ENCODE results near the gene COQ5. TPM values are rescaled to one million over a fixed set of nuclear protein-coding genes. Genes with fewer than 3 reads are reported as not detected.
"Not testable (repeated sequence)": the region's sequence is repeated elsewhere in the genome, so short reads cannot be mapped to it uniquely, and the experiment has no call there.

COQ5 gene
- total RNA-seq, 3 donors from 2014 or later: 23.6 to 29.9 (median 26.4) TPM

DNA sequence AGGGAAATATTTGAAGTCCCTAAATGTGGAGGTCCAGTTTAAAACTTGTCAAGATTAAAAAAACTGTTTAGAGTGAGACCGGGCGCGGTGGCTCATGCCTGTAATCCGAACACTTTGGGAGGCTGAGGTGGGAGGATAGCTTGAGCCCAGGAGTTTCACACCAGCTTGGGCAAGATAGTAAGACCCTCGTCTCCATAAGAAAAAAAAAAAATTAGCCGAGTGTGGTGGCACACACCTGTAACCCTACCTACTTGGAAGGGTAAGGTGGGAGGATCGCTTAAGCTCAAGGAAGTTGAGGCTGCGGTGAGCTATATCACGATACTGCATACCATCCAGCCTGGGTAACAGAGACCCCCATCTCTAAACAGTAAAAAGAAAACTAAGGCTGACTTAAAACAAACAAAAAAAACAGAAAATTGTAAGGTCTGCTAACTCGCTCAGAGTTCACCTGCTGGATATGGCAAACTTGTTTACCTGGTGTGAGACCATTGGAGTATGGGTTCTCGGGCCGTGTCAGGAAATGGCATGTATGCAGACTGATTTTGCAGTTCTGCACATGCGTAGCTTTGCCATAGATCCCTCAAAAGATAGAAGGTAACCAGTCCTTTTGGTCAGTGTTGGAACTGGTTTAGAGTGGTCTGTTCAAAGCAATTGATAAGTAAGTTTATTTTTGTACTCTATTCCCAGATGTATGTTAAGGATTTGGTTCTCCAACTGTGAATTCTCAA lies 7.3 kb upstream of the COQ5 start:
- peaks cover 62% of the 10 kb centered on the region for H3K4me1 Mint-ChIP-seq (ENCODE audit: low read depth)
- ATAC-seq: no peak

DNA sequence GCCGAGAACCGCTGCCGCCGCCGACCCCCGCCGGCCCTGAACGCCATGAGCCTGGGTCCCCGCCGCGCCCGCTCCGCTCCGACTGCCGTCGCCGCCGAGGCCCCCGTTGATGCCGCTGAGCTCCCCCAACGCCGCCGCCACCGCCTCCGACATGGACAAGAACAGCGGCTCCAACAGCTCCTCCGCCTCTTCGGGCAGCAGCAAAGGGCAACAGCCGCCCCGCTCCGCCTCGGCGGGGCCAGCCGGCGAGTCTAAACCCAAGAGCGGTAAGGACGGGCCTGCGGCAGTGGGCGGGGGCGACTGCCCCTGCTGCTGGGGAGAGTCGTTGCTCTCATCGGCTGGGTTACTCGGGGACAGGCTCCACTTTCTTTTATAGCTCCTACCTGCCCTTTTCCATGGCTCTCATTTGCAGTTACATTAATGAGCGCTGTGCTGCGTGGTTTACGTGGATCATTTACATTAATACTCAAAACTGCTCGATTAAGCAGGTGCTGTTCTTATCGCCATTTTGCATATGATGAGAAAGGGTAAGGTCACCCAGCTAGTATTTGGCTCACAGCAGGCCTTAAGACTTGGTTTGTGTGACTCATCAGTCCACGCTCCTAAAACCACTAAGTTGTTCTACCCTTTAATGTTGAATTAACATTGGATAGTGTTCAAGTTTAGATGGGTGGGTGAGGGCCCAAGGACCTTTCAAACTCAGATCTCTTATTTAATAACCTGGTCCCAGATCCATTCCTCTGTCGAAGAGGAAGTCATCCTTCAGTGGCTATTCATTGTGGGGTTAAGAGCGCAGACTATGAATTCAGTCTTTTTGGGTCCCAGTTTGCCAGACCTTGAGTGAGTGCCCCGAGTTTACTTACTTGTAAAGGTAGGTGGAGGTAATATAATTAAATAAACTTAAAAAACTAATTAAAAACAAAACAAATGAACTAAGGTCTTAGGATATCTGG lies 6.0 kb upstream of the COQ5 start:
- Mint-ChIP-seq H3K27me3 (ENCODE audit: low read depth) (no peaks in the 10 kb centered on the region), H3K4me1 (ENCODE audit: low read depth) (peaks cover 52% of the 10 kb centered on the region), H3K36me3 (ENCODE audit: insufficient read depth) (peaks cover 7% of the 10 kb centered on the region), H3K4me3 (peak overlapping the region; percentile 95), H3K9me3 (no peaks in the 10 kb centered on the region)
- ATAC-seq: peak; percentile 69 to 70
- peak; percentile 27 for DNase-seq

More for the DNA sequence above, 7.3 kb upstream of the COQ5 start:
- Mint-ChIP-seq H3K9me3 (no peaks in the 10 kb centered on the region), H3K36me3 (ENCODE audit: insufficient read depth) (peaks cover 10% of the 10 kb centered on the region), H3K4me3 (peak overlapping the region; percentile 95), H3K27me3 (ENCODE audit: low read depth) (no peaks in the 10 kb centered on the region)
- no peak for DNase-seq

DNA sequence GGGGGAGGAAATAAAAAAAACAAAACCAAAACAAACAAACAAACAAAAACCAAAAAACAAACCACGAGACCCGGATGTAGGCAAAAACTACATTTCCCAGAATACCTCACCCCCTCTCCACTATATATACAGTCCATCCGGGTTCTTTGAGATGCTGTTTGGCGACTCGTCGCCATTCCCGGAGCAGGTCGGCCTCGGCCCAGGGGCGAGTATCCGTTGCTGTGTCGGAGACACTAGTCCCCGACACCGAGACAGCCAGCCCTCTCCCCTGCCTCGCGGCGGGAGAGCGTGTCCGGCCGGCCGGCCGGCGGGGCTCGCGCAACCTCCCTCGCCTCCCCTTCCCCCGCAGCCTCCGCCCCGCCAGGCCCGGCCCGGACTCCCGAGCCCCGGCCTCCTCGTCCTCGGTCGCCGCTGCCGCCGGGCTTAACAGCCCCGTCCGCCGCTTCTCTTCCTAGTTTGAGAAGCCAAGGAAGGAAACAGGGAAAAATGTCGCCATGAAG lies 5.3 kb upstream of the COQ5 start, which contains the start of gene RNF10:
RNF10 (plus strand) TSS at position 154 of the 500 bp plus-strand sequence. CDS start 456 bp downstream, outside the sequence.
- Mint-ChIP-seq H3K4me3 (peak within 1 kb of the TSS; percentile 95), H3K36me3 (ENCODE audit: insufficient read depth) (peaks cover 7% of the 10 kb centered on the region), H3K4me1 (ENCODE audit: low read depth) (peaks cover 52% of the 10 kb centered on the region), H3K9me3 (no peaks in the 10 kb centered on the region), H3K27me3 (ENCODE audit: low read depth) (no peaks in the 10 kb centered on the region)
- ATAC-seq (peak; percentile 75 to 76), DNase-seq (peak; percentile 60)

DNA sequence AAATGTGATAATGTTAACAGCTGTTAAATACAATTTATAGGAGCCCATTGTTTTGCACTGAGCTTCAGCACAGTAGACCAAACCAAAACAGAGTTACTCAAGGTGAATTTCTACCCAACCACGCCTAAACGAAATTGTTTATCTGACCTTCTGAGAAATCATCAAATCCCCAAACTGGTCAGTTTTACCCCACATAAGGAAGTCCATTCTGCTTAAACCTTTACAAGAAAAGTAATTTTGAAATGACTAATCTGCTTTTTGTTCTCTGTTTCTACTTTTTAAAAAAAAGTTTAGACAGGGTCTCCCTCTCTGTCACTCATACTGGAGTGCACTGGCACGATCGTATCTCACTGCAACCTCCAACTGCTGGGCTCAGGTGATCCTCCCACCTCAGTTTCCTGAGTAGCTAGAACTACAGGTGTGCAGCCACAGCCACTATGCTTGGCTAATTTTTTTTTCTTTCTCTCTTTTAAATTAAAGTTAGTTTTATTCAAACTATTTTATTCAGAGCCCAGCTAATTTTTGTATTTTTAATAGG lies 3.8 kb upstream of the COQ5 start:
- no peak overlapping the region for H3K4me3 Mint-ChIP-seq
- no peaks in the 10 kb centered on the region for H3K9me3 Mint-ChIP-seq
- H3K27me3 Mint-ChIP-seq (ENCODE audit: low read depth): no peaks in the 10 kb centered on the region
- ATAC-seq: no peak
- H3K4me1 Mint-ChIP-seq (ENCODE audit: low read depth): peaks cover 43% of the 10 kb centered on the region
- peaks cover 4% of the 10 kb centered on the region for H3K36me3 Mint-ChIP-seq (ENCODE audit: insufficient read depth)
- DNase-seq: no peak

DNA sequence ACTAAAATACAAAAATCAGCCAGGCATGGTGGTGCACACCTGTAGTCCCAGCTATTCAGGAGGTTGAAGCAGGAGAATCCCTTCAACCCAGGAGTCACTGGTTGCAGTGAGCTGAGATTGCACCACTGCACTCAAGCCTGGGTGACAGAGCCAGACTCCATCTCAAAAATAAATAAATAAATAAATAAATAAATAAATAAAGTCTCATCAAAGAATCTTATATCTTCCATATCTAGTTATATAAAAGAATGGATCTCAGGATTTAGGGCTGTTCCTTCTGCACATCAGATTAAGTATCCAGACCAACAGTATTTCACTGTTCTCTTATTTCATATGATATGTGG lies 1.4 kb upstream of the COQ5 start:
- peak overlapping the region; percentile 100 for H3K4me3 Mint-ChIP-seq
- H3K27me3 Mint-ChIP-seq (ENCODE audit: low read depth): not testable (repeated sequence)

DNA sequence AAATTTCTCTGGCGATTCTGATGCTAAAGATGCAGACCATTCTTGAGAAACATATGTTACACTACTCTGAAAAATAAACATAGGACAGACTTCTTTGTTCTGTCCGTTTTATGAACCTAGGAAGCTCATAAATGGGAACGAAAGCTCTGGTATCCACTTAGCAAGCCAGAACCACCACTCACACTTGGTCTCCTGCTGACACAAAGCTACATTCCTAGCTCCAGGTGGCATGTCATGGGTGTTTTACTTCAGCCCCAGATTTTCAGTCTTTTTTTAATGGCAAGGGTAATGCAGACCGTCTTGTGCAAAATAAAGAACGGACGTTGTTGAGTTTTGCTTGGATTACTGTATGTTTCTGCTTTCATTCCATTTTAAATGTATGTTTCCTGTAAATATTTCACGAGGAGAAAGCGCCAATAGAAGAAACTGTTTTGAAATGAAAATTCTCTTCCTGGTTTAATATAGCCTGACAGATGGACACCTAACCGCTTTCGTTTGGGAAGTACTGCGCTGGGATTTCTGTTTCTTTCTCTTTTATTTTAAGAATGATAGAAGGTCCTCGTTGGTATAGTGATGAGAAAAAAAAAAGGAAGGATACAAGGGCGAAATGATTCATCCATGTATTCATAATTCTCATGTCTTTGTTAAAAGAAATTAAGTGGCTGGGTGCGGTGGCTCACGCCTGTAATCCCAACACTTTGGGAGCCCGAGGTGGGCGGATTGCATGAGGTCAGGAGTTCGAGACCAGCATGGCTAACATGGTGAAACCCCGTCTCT lies 871 bp upstream of the COQ5 start:
- H3K27me3 Mint-ChIP-seq (ENCODE audit: low read depth): no peaks in the 10 kb centered on the region

More for the DNA sequence above, 1.4 kb upstream of the COQ5 start:
- H3K9me3 Mint-ChIP-seq; DNase-seq; H3K36me3 Mint-ChIP-seq (ENCODE audit: insufficient read depth); ATAC-seq: not testable (repeated sequence)
- H3K4me1 Mint-ChIP-seq (ENCODE audit: low read depth): peaks cover 24% of the 10 kb centered on the region

DNA sequence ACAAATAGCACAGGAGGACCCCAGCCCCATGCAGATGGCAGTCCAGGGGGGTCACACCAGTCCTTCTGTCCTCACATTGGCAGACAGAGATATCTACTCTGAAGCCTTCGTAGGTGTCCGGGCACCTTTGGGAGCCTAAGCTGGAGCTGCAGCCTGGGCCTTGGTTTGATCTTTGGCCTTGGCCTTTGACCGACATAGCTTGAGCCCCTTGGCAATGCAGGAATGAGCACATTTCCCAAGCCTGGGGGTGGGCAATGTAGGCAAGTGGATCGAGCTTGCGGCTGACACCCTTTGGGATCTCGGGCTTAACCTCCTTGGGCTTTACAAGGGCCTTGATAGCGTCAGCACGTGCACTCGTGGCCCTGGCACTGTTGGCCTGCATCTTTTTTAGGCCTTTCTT lies 6.4 kb downstream of the COQ5 start:
- H3K27me3 Mint-ChIP-seq (ENCODE audit: low read depth): no peaks in the 10 kb centered on the region

More for the DNA sequence above, 871 bp upstream of the COQ5 start:
- peaks cover 23% of the 10 kb centered on the region for H3K4me1 Mint-ChIP-seq (ENCODE audit: low read depth)
- DNase-seq (no peak), ATAC-seq (no peak)
- no peaks in the 10 kb centered on the region for H3K9me3 Mint-ChIP-seq
- peaks cover 4% of the 10 kb centered on the region for H3K36me3 Mint-ChIP-seq (ENCODE audit: insufficient read depth)
- peak overlapping the region; percentile 100 for H3K4me3 Mint-ChIP-seq

DNA sequence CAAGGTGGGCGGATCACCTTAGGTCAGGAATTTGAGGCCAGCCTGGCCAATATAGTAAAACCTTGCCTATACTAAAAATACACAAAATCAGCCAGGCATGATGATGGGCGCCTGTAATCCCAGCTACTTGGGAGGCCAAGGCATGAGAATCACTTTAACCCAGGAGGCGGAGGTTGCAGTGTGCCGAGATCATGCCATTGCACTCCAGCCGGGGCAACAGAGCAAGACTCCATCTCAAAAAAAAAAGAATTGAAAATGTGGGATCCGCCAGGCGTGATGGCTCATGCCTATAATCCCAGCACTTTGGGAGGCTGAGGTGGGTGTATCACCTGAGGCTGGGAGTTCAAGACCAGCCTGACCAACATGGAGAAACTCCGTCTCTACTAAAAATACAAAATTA lies 9.6 kb downstream of the COQ5 start:
- not testable (repeated sequence) for ATAC-seq; H3K4me3 Mint-ChIP-seq; H3K27me3 Mint-ChIP-seq (ENCODE audit: low read depth); H3K9me3 Mint-ChIP-seq; DNase-seq; H3K4me1 Mint-ChIP-seq (ENCODE audit: low read depth)
- peaks cover 16% of the 10 kb centered on the region for H3K36me3 Mint-ChIP-seq (ENCODE audit: insufficient read depth)

More for the DNA sequence above, 6.4 kb downstream of the COQ5 start:
- peaks cover 3% of the 10 kb centered on the region for H3K4me1 Mint-ChIP-seq (ENCODE audit: low read depth)
- no peaks in the 10 kb centered on the region for H3K9me3 Mint-ChIP-seq
- H3K4me3 Mint-ChIP-seq: no peak overlapping the region
- ATAC-seq (no peak), DNase-seq (no peak)
- peaks cover 6% of the 10 kb centered on the region for H3K36me3 Mint-ChIP-seq (ENCODE audit: insufficient read depth)

DNA sequence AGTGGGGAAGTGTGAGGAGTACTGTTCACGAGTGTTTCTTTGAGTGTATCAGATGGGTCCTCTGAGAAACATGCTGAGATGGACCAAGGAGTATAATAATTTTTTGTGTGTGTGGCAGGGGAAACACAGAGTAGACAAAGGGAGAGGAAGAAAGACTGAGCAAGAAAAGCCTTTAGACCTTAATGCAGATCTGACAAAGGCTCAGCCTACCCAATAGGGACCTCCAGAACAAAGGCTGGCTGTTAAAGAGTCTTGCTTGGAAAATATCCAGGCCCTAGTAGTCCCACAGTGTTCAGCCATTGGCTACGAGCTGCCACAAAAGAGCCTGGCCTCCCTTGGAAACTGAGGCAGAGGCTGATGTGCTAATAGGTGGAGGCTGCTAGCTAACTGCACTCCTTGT lies 13.5 kb downstream of the COQ5 start:
- ATAC-seq (no peak), DNase-seq (no peak)
- Mint-ChIP-seq H3K4me1 (ENCODE audit: low read depth) (no peaks in the 10 kb centered on the region), H3K36me3 (ENCODE audit: insufficient read depth) (peaks cover 18% of the 10 kb centered on the region), H3K4me3 (no peak overlapping the region), H3K27me3 (ENCODE audit: low read depth) (no peaks in the 10 kb centered on the region), H3K9me3 (no peaks in the 10 kb centered on the region)

DNA sequence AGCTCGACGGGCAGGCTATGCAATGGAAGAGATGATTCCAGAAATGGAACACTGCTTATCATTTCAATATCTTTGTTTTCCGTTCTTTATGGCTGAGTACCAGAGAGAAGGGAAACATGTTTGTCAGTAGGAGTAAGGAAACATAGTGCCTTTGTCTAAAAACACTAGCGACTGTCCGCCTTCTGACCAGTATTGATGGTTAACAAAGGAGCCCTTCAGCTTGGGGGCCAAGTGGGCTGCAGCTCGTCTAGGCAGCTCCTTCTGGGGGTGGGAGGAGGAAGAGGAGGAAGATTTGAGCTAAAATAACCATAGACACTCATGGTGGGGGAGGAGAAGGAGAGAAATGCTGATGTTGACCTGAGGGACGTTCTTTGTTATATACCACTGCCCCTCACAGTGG lies 15.0 kb downstream of the COQ5 start:
- Mint-ChIP-seq H3K9me3 (no peaks in the 10 kb centered on the region), H3K27me3 (ENCODE audit: low read depth) (no peaks in the 10 kb centered on the region), H3K4me1 (ENCODE audit: low read depth) (no peaks in the 10 kb centered on the region), H3K36me3 (ENCODE audit: insufficient read depth) (peaks cover 22% of the 10 kb centered on the region), H3K4me3 (no peak overlapping the region)
- no peak for DNase-seq
- no peak for ATAC-seq

DNA sequence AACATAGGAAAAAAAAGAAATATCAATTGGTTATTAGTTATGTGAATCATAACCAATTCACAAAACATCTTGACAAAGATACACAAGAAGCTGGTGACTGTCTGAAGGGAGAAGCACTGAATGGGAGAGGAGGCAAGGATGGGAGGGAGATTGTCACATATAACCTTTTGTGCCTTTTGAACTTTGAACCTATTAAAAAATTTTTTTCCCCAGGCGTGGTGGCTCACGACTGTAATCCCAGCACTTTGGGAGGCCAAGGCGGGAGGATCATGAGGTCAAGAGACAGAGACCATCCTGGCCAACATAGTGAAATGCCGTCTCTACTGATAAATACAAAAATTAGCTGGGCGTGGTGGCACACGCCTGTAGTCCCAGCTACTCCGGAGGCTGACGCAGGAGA lies 20.4 kb downstream of the COQ5 start:
- Mint-ChIP-seq H3K36me3 (ENCODE audit: insufficient read depth) (peaks cover 17% of the 10 kb centered on the region), H3K4me3 (no peak overlapping the region), H3K4me1 (ENCODE audit: low read depth) (no peaks in the 10 kb centered on the region), H3K27me3 (ENCODE audit: low read depth) (no peaks in the 10 kb centered on the region), H3K9me3 (no peaks in the 10 kb centered on the region)
- ATAC-seq (no peak), DNase-seq (no peak)

DNA sequence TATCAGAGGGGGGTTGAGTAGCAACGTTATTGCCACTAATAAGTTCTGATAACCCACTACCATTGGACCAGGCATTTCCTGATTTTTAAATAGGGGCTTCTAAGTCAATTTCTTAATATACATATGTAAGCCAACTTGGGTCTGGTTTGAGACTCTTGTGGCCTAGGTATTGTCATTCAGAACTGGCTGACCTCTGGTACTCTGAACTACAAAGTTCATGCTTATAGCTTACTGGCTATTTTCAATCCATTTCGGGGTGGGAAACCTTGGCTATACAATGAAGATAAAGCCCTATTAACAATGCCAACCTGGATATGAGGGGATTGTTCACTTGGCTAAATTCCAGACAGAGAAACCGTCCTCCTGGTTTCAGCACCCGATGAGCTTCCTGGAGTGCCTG lies 24.4 kb downstream of the COQ5 start:
- DNase-seq (no peak), ATAC-seq (no peak)
- H3K9me3 Mint-ChIP-seq: no peaks in the 10 kb centered on the region
- no peak overlapping the region for H3K4me3 Mint-ChIP-seq
- no peaks in the 10 kb centered on the region for H3K27me3 Mint-ChIP-seq (ENCODE audit: low read depth)
- H3K4me1 Mint-ChIP-seq (ENCODE audit: low read depth): peaks cover 3% of the 10 kb centered on the region
- peaks cover 18% of the 10 kb centered on the region for H3K36me3 Mint-ChIP-seq (ENCODE audit: insufficient read depth)

DNA sequence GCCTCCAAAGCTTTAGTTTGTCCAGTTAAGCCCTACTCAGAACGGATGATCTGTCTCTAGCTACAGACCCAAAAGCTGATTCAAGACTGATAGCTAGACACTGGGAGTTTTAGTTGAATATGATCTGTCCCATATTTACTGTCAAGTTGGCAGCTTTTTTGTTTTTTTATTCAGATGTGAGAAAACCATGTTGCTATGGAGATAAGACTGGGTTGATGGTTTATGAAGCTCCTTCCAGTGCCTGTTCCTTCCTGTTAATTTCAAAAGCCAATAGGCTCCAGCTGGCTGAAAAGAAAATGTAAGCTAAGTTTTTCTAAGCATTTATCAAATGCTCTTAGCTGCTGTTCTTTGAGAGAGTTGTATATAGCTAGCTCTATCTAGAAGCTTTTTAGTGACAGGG lies 28.4 kb downstream of the COQ5 start:
- no peaks in the 10 kb centered on the region for H3K27me3 Mint-ChIP-seq (ENCODE audit: low read depth)
- H3K9me3 Mint-ChIP-seq: no peaks in the 10 kb centered on the region
- no peak overlapping the region for H3K4me3 Mint-ChIP-seq
- peaks cover 29% of the 10 kb centered on the region for H3K36me3 Mint-ChIP-seq (ENCODE audit: insufficient read depth)
- peaks cover 22% of the 10 kb centered on the region for H3K4me1 Mint-ChIP-seq (ENCODE audit: low read depth)
- ATAC-seq (no peak), DNase-seq (no peak)
